GM19099 (cell line): ENCODE results near the gene CDH11.

Experiments
- POLR2A ChIP-seq: IDR thresholded peaks from 3 replicates; pipeline ENCODE4 v1.6.1; 2011; ENCODE audit warnings: low read depth; ENCODE audit not compliant: insufficient read length; ENCODE audit errors: extremely low read depth

Gene CDH11

GRCh38 chr16:64983963-64984362 is 137.9 kb downstream of the CDH11 start:
- no peak for TF ChIP-seq POLR2A

- no peak for TF ChIP-seq POLR2A
Measured at GRCh38 chr16:64983231-64983630, 138.6 kb downstream of the CDH11 start.

- no peak for TF ChIP-seq POLR2A
Measured at GRCh38 chr16:64982581-64982980, 139.3 kb downstream of the CDH11 start.

- TF ChIP-seq POLR2A, result no peak
Measured at GRCh38 chr16:64981568-64982281, 140.1 kb downstream of the CDH11 start.

GRCh38 chr16:64977206-64977920 is 144.5 kb downstream of the CDH11 start:
- no peak for TF ChIP-seq POLR2A

GRCh38 chr16:64975821-64976220 is 146.0 kb downstream of the CDH11 start:
- no peak for TF ChIP-seq POLR2A

GRCh38 chr16:64974381-64974780 is 147.5 kb downstream of the CDH11 start:
- no peak for TF ChIP-seq POLR2A

- TF ChIP-seq POLR2A, result no peak
Measured at GRCh38 chr16:64973171-64973570, 148.7 kb downstream of the CDH11 start.

- TF ChIP-seq POLR2A, result no peak
Measured at GRCh38 chr16:64971171-64971570, 150.7 kb downstream of the CDH11 start.

- TF ChIP-seq POLR2A, result no peak
Measured at GRCh38 chr16:64969221-64969620, 152.6 kb downstream of the CDH11 start.

- no peak for TF ChIP-seq POLR2A
Measured at GRCh38 chr16:64968539-64968938, 153.3 kb downstream of the CDH11 start.

- no peak for TF ChIP-seq POLR2A
Measured at GRCh38 chr16:64964126-64964540, 157.7 kb downstream of the CDH11 start.

- TF ChIP-seq POLR2A, result no peak
Measured at GRCh38 chr16:64962786-64963185, 159.1 kb downstream of the CDH11 start.

- no peak for TF ChIP-seq POLR2A
Measured at GRCh38 chr16:64957246-64957645, 164.6 kb downstream of the CDH11 start.

- TF ChIP-seq POLR2A, result no peak
Measured at GRCh38 chr16:64952177-64952576, 169.7 kb downstream of the CDH11 start.

- TF ChIP-seq POLR2A, result no peak
Measured at GRCh38 chr16:64951193-64951592, 170.7 kb downstream of the CDH11 start.

GRCh38 chr16:64950731-64951130 is 171.1 kb downstream of the CDH11 start:
- no peak for TF ChIP-seq POLR2A

- no peak for TF ChIP-seq POLR2A
Measured at GRCh38 chr16:64950262-64950661, 171.6 kb downstream of the CDH11 start.
